Measurements from ENCODE around the gene HYAL2.

GRCh38 chr3:50316657-50317242 is 5.8 kb downstream of the HYAL2 start:
- TF ChIP-seq CTCF (conservative IDR thresholded peaks at IDR 0.05; ENCODE audit: low read length), result no peak
- TF ChIP-seq EZH2phosphoT487 (IDR thresholded peaks at IDR 0.05; ENCODE audit: borderline replicate concordance, low read depth, low read length), result no peak
